Thoracic aorta (tissue), 2 donors: ENCODE results near the gene APOBEC3G. TPM values are rescaled to one million over a fixed set of nuclear protein-coding genes. Genes with fewer than 3 reads are reported as not detected.

Experiments used
- ATAC-seq: fragments of 150-250 bp; one replicate; pipeline ENCODE4 v1.8.0; 2017; ENCODE audit warnings: low read depth; ENCODE audit not compliant: insufficient number of reproducible peaks, low FRiP score
- DNase-seq: peaks from one replicate; pipeline ENCODE4 v3.0.0-alpha.2; 2020; ENCODE audit warnings: low spot score
- H3K27ac ChIP-seq, 2 donors: fragments of 200-600 bp; sonication (generic); 1 replicate in 1 of 2; 2 replicates in 1 of 2; pipeline ENCODE4 v1.5.1; 2016; ENCODE audit warnings: mild to moderate bottlenecking in 2 of 2, moderate library complexity in 2 of 2
- H3K27me3 ChIP-seq: fragments of 200-600 bp; sonication (generic); replicated peaks from 2 replicates; pipeline ENCODE4 v1.6.0; 2016; ENCODE audit warnings: mild to moderate bottlenecking; ENCODE audit not compliant: insufficient read depth
- H3K36me3 ChIP-seq: fragments of 200-600 bp; sonication (generic); one replicate; pipeline ENCODE4 v1.5.1; 2016
- H3K4me1 ChIP-seq, 2 donors: fragments of 200-600 bp; sonication (generic); 1 replicate in 1 of 2; 2 replicates in 1 of 2; pipeline versions ENCODE4 v1.5.1 to v1.6.0; 2016; ENCODE audit warnings: low read depth in 2 of 2, mild to moderate bottlenecking in 1 of 2; ENCODE audit not compliant: control insufficient read depth in 1 of 2
- H3K4me3 ChIP-seq: fragments of 200-600 bp; sonication (generic); 2 replicates; pipeline ENCODE4 v1.5.1; 2016; ENCODE audit warnings: mild to moderate bottlenecking
- H3K9me3 ChIP-seq: fragments of 200-600 bp; sonication (generic); 2 replicates; pipeline ENCODE4 v1.5.1; 2016
- CTCF ChIP-seq: fragments of 200-600 bp; sonication (generic); IDR thresholded peaks from one replicate; pipeline ENCODE4 v1.5.1; 2019; ENCODE audit warnings: antibody characterized with exemption
- total RNA-seq, 2 donors: library from RNA; depleted of rRNA; stranded (reverse); fragments of >200 nt; gene quantifications; one replicate each; pipeline versions ENCODE4 v1.1.0 to v1.2.3, GENCODE V29; 2016

The APOBEC3G gene
- total RNA-seq, 2 donors from 2014 or later: 3.4 to 8.3 TPM

- DNase-seq (no peak), ATAC-seq (no peak)
- Histone ChIP-seq H3K27ac (no peak overlapping the region), H3K4me1 (no peaks in the 10 kb centered on the region), H3K27me3 (no peaks in the 10 kb centered on the region), H3K4me3 (no peak overlapping the region), H3K9me3 (no peaks in the 10 kb centered on the region), H3K36me3 (no peaks in the 10 kb centered on the region)
- no peak for TF ChIP-seq CTCF
Measured at GRCh38 chr22:39087881-39088684, 11.0 kb downstream of the APOBEC3G start.

- H3K27ac ChIP-seq: no peak overlapping the region
Measured at GRCh38 chr22:39088685-39089032, 11.6 kb downstream of the APOBEC3G start.

GRCh38 chr22:39089928-39090327, 12.9 kb downstream of the APOBEC3G start:
- Histone ChIP-seq H3K27ac (no peak overlapping the region), H3K27me3 (no peaks in the 10 kb centered on the region), H3K9me3 (no peaks in the 10 kb centered on the region), H3K4me3 (no peak overlapping the region), H3K4me1 (no peaks in the 10 kb centered on the region), H3K36me3 (no peaks in the 10 kb centered on the region)
- ATAC-seq (no peak), DNase-seq (no peak)
- TF ChIP-seq CTCF: no peak

More at GRCh38 chr22:39088685-39089032, 11.6 kb downstream of the APOBEC3G start:
- no peaks in the 10 kb centered on the region for H3K4me1 ChIP-seq
- H3K36me3 ChIP-seq: no peaks in the 10 kb centered on the region
- H3K9me3 ChIP-seq: no peaks in the 10 kb centered on the region
- DNase-seq: no peak
- ATAC-seq: no peak
- no peak overlapping the region for H3K4me3 ChIP-seq
- no peak for TF ChIP-seq CTCF
- H3K27me3 ChIP-seq: no peaks in the 10 kb centered on the region

GRCh38 chr22:39090426-39091064, 13.5 kb downstream of the APOBEC3G start:
- DNase-seq (no peak), ATAC-seq (no peak)
- H3K4me1 ChIP-seq: no peaks in the 10 kb centered on the region
- H3K36me3 ChIP-seq: no peaks in the 10 kb centered on the region
- no peak overlapping the region for H3K27ac ChIP-seq
- no peaks in the 10 kb centered on the region for H3K27me3 ChIP-seq
- no peaks in the 10 kb centered on the region for H3K9me3 ChIP-seq
- H3K4me3 ChIP-seq: no peak overlapping the region
- TF ChIP-seq CTCF: no peak

GRCh38 chr22:39091126-39092081, 14.3 kb downstream of the APOBEC3G start:
- Histone ChIP-seq H3K4me1 (no peaks in the 10 kb centered on the region), H3K4me3 (no peak overlapping the region), H3K36me3 (no peaks in the 10 kb centered on the region), H3K9me3 (no peaks in the 10 kb centered on the region), H3K27ac (no peak overlapping the region), H3K27me3 (no peaks in the 10 kb centered on the region)
- DNase-seq (no peak), ATAC-seq (no peak)
- TF ChIP-seq CTCF: no peak
